GM13976 (cell line): ENCODE measurements around the gene KIAA1328.
A peak's percentile ranks its signal among the peaks of the same experiment; 100 is the strongest.

Experiments used
- DNase-seq: peaks from one replicate; pipeline ENCODE4 v3.0.0; 2012; ENCODE audit warnings: low spot score
- CTCF ChIP-seq: IDR thresholded peaks from 2 replicates; pipeline ENCODE4 v1.5.1; 2012; ENCODE audit warnings: borderline replicate concordance, mild to moderate bottlenecking; ENCODE audit not compliant: insufficient read depth; ENCODE audit errors: extremely low read depth, missing control alignments, control extremely low read depth
- in situ Hi-C: fragments of 300-500 bp; cut with MboI; formaldehyde crosslinking; loops from one replicate; pipeline ENCODE4 v1.12.0; 2022; ENCODE audit warnings: low sequenced_read_pairs, mixed read lengths, inconsistent platforms; ENCODE audit not compliant: unreplicated experiment

KIAA1328 gene

GRCh38 chr18:37252342-37252741 lies 423.4 kb downstream of the KIAA1328 start:
- in situ Hi-C loops, result no loop called here

GRCh38 chr18:37252854-37253393 lies 424.0 kb downstream of the KIAA1328 start:
- in situ Hi-C loops, result no loop called here
- TF ChIP-seq CTCF, result no peak
- no peak for DNase-seq

More at GRCh38 chr18:37252342-37252741, 423.4 kb downstream of the KIAA1328 start:
- no peak for DNase-seq
- TF ChIP-seq CTCF, result no peak

DNA sequence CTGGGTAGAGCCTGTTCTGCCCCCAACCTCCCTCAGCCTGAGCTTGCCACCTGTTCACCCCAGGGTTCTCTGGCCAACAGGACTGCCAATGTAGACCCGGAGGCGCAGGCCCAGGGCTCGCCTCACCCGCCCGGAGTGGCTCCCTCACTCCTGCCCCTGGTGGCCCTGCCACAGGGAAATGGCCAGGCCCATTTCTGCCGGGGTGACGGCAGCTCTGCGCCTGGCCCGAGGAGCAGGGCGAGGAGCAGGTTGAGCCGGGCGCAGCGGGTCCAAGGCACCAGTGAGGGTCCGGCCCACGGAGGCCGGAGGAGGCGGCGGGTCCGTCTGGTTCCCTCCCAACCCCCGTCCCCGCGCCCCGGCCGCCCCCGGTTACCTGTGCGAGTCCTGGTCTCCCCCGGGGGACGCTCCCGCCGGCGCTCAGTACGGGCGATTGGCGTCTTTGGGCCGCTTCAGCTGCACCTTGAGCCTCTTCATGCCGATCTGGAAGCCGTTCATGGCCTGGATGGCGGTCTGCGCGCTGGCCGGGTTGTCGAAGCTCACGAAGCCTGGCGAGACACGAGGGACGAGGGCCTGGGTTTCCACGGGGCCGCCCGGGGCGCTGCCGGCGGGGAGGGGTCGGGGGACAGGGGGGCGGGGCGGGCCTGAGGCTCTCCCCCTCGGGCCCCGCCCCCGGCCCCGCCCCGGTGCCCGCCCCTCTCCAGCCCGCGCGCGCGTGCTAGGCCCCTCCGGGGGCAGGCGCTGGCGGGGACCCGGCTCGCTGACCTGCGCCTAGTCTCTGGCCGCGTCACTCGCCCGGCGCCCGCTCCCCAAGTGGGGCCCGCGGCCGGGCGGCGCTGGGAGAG lies 424.7 kb downstream of the KIAA1328 start:
- TF ChIP-seq CTCF, result no peak
- DNase-seq, result peak; percentile 78

GRCh38 chr18:37254236-37254754 lies 425.4 kb downstream of the KIAA1328 start:
- no peak for TF ChIP-seq CTCF
- in situ Hi-C loops, result no loop called here
- DNase-seq, result no peak

More for the DNA sequence above, 424.7 kb downstream of the KIAA1328 start:
- in situ Hi-C loops, result no loop called here

GRCh38 chr18:37254973-37255372 lies 426.0 kb downstream of the KIAA1328 start:
- TF ChIP-seq CTCF, result no peak
- in situ Hi-C loops, result no loop called here
- DNase-seq, result no peak

- DNase-seq, result no peak
- in situ Hi-C loops, result no loop called here
- TF ChIP-seq CTCF, result no peak
Observed at GRCh38 chr18:37258131-37258530, 429.2 kb downstream of the KIAA1328 start.
